ENCODE measurements around the gene OR1K1.
"Not testable (repeated sequence)": the region's sequence is repeated elsewhere in the genome, so short reads cannot be mapped to it uniquely, and the experiment has no call there.

OR1K1 gene, protein sequence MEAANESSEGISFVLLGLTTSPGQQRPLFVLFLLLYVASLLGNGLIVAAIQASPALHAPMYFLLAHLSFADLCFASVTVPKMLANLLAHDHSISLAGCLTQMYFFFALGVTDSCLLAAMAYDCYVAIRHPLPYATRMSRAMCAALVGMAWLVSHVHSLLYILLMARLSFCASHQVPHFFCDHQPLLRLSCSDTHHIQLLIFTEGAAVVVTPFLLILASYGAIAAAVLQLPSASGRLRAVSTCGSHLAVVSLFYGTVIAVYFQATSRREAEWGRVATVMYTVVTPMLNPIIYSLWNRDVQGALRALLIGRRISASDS

DNA sequence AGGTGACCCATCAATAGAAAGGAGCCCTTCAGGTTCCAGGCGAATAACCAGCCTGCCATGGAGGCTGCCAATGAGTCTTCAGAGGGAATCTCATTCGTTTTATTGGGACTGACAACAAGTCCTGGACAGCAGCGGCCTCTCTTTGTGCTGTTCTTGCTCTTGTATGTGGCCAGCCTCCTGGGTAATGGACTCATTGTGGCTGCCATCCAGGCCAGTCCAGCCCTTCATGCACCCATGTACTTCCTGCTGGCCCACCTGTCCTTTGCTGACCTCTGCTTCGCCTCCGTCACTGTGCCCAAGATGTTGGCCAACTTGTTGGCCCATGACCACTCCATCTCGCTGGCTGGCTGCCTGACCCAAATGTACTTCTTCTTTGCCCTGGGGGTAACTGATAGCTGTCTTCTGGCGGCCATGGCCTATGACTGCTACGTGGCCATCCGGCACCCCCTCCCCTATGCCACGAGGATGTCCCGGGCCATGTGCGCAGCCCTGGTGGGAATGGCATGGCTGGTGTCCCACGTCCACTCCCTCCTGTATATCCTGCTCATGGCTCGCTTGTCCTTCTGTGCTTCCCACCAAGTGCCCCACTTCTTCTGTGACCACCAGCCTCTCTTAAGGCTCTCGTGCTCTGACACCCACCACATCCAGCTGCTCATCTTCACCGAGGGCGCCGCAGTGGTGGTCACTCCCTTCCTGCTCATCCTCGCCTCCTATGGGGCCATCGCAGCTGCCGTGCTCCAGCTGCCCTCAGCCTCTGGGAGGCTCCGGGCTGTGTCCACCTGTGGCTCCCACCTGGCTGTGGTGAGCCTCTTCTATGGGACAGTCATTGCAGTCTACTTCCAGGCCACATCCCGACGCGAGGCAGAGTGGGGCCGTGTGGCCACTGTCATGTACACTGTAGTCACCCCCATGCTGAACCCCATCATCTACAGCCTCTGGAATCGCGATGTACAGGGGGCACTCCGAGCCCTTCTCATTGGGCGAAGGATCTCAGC is at the start of gene OR1K1:
OR1K1 (plus strand) TSS at position 58 of the 995 bp plus-strand sequence; CDS start at position 58, 0 bp downstream.
- no peak for DNase-seq

DNA sequence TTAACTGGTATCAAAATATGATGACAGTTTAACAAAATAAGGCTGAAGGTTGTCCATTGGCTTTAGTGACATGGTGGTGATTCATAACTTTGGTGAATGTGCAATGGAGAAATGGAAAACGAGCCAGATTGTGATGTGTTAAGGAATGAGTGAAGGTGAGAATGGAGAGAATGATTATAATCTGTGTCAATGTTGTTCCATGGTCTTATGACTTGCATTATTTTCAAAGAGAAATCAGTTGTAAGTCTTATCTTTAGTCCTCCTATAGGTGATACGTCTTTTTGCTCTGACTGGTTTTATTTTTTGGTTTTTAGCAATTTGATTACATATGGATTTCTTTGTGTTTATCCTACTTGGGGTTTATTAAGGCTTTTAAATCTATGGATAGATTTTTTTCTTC is 45.1 kb upstream of the OR1K1 start:
- no peak for DNase-seq

DNA sequence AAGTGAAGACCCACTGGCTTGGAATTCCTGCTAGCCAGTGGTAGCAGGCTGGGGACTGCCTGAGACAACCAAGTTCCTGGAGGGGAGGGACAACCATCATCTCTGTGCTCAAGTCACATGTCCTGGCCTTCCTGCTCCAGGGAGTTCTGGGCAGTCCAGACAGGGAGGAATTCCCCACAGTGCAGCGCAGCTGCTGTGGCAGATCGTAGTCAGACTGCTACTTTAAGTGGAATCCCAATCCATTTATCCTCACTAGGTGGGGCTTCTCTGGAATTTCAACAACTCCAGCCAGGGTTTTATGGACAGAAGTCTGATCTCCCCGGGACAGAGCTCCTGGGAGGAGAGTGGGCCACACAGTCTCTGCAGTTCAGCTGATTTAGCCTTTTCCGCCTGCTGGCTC is 32.1 kb upstream of the OR1K1 start:
- no peak for DNase-seq

DNA sequence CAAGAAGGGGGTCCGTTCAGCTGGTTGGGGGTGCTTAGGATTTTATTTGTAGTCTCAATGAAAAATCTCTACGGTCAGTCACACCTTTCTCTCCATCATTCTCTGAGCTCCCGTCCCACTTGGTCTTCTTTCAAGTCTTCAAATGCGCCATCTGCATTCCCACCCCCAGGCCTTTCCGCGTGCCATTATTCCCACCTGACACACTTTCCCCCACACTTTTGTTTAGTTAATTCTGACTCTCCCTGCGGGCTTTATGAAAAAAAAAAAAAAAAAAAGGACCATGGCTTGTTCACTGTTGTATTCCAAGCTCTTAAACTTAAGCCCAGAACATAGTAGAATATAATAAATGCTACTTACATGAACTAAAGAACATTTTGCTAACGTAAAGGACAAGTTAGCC is 22.9 kb upstream of the OR1K1 start:
- DNase-seq, result no peak

DNA sequence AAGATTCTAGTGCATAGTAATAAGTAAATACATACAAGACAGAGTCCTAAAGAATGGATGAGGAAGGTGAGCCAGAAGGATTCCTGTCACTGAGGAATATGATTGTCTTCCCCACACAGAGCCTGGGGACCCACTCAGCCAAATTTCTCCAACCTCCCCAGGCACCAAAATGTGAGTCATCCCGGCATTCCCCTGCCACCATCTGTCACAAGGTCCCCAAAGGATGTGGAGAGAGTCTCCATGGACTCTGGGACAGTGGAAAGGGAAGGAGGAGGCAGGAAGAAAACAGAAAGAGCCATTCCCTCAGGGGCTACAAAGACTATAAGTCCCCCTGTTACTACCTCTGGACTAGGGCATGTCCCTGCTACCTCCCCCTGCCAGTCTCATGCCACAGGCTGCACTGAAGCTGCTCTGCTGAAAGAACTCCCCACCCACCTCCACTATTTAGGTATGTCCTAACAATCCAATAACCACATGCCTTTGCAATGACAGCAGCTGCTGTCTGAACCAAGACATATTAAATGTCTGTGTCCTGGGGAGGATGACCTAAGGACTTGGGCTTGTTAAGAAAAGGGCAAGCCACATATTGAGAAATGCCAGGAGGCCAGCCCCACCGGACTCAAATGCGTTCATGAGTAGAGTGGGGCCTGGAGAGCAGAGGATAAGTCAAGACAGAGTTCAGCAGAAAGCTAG is 21.8 kb upstream of the OR1K1 start:
- DNase-seq, result no peak

DNA sequence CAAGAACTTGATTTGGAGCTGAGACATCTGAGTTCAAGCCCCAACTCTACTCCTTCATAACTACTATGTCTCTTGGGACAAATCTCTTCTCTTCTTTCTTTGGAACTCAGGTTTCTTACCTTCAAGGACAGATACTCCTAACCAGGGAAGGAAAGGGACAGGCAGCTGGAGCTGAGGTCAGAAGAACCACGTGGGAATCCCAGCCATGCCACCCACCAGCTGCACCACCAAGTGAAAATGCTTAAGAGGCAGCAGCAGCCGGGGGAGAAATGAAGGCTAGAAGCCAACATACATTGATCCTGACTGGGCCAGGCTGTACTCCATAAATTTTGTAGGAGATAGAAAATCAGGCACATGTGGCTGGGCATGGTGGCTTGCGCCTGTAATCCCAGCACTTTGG is 20.7 kb upstream of the OR1K1 start:
- no peak for DNase-seq

DNA sequence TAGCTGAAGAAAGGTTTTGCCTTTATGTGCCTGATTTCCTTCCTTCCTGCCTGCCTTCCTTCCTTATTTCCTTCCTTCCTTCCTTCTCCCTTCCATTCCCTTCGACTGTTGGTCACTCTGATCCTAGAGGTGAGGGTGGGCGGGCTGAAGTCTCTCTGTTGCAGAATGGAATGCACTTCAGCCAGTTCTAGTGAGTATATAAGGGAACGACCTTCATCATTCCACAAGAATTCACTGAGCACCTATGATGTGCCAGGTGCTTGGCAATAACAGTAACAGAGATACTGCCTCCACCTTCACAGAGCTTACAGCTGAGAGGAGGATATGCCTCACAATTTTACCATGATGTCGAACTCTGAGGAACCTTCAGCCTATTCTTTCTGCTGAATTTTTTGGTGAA is 19.9 kb upstream of the OR1K1 start:
- no peak for DNase-seq

DNA sequence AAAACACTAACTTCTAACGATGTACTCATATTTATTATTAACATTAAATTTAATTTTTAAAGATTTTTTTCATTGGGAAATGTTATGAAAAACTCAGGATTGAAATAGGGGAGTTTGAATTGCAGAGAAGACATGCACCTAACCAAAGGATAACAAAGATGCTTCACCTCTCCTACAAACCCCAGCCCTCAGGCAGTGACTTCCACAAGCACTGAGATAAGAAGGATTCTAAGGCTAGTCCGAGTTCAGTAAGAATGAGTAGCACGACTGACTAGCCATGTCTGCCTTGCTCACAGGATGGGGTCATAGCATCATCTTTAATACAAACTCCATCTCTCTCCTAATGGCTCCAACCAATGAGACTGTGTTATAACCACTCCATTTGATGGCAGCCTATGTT is 18.3 kb upstream of the OR1K1 start:
- no peak for DNase-seq

DNA sequence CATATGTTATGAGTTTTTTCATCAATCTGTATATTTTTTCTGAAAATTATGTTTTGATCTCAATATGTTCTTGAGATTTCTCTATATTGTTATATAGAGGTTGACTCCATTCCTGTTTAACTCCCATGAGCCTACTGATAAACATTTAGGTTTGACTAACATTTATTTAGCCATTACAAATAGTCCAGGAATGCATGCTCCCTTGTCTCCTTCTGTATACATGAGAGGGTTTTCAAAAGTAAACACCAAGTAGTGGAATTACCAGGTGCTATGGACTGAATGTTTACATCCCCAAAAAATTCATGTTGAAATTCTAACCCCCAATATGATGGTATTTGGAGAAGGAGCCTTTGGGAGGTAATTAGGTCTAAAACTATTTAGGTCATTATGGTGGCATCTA is 14.7 kb upstream of the OR1K1 start:
- no peak for DNase-seq

DNA sequence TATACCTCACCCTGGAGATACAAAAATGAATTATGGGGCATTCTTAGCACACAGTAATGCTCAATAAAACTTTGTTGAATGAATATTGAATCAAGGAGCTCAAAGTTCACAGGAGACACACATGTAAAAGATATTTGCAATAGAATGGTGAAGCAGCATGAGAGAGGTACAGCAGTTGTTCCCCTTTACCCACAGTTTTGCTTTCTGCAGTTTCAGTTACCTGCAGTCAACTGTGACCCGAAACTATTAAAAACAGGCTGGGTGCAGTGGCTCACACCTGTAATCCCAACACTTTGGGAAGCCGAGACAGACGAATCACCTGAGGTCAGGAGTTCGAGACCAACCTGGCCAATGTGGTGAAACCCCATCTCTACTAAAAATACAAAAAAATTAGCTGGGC is 13.6 kb upstream of the OR1K1 start:
- no peak for DNase-seq

DNA sequence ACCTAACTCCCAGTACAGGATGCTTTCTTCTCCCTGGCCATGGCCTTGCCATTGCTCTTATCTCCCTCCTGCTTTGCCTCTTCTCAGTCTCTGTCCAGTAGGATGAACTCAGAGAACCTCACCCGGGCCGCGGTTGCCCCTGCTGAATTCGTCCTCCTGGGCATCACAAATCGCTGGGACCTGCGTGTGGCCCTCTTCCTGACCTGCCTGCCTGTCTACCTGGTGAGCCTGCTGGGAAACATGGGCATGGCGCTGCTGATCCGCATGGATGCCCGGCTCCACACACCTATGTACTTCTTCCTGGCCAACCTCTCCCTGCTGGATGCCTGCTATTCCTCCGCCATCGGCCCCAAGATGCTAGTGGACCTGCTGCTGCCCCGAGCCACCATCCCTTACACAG is 11.1 kb upstream of the OR1K1 start, which contains the start of gene OR5C1:
OR5C1 (plus strand) TSS at position 103 of the 400 bp plus-strand sequence; CDS start at position 103, 0 bp downstream.
- no peak for DNase-seq

DNA sequence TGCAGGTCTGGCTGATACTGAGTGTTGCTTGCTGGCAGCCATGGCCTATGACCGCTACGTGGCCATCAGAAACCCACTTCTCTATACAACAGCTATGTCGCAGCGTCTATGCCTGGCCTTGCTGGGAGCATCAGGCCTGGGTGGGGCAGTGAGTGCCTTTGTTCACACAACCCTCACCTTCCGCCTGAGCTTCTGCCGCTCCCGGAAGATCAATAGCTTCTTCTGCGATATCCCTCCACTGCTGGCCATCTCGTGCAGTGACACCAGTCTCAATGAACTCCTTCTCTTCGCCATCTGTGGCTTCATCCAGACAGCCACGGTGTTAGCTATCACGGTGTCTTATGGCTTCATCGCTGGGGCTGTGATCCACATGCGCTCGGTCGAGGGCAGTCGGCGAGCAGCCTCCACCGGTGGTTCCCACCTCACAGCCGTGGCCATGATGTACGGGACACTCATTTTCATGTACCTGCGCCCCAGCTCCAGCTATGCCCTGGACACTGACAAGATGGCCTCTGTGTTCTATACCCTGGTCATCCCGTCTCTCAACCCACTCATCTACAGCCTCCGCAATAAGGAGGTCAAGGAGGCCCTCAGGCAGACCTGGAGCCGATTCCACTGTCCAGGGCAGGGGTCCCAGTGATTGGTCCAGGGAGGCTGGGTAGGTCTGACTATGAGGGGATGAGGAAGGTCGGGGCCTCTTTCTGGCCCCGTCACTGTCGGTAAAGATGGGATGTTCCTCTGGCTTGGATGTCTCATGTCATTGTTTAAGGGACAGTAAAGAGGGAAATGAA is 10.5 kb upstream of the OR1K1 start:
- DNase-seq, result no peak

DNA sequence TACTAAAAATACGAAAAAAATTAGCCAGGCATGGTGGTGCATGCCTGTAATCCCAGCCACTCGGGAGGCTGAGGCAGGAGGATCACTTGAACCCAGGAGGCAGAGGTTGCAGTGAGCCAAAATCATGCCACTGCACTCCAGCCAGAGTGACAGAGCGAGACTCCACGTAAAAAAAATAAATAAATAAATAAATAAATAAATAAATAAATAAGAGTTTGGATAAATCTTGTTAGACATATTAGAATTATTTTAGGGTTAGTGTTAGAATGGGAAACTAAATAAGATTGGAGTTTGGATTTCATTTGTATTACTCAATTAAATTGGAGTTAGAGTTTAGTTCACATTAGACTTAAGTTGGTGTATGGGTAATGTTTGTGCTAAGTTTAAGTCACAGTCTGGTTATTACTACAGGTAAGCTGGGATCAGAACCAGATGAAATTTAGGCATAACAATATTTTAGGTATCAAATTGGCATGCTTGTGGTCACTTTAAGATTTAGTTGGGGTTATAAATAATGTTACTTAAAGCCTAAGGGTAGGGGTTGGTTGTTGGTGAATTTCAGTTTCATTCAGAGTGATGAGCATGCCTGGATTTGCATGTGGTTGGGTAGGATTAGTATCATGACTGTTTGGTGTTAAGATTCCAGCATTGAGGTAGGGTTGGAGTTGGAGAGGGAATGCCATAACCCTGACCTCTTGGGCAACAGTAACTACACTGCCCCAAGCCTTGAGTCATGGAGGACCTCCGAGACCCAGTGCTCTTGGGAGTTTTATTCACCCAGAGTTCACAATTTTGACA is 7.9 kb upstream of the OR1K1 start:
- no peak for DNase-seq

DNA sequence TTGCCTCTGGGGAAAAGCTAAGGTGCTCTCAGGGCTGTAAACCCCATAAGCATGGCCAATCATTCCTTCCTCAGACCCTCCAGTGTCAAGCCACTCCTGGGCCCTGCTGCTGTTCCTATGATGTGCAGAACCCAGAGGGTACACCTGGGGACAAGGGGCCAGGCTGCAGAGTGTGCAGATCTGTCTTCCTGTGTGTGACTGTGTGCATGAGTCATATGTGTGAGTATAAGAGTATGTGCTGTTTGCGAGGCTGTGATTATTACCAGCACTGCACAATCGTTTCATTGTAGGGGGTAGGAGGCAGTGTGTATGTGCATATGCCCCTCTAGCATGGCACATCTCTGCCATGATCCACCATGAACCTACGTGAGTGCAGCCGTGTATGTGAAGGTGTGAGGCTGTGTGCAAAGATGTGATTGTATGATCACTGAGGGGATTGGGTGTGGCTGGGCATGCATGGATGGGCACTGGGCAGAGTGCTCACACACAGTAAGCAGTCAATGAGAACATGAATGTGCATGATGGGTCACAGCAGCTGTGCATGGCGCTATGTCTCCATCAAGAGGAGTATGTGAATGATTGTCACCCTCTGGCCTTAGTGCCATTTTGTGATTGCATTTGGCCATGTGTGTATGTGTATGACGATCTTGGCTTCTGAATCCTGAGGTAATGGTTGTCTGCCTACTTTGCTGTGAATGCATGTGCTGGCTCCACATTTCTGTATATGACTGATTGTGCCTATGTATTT is 2.4 kb upstream of the OR1K1 start:
- no peak for DNase-seq

DNA sequence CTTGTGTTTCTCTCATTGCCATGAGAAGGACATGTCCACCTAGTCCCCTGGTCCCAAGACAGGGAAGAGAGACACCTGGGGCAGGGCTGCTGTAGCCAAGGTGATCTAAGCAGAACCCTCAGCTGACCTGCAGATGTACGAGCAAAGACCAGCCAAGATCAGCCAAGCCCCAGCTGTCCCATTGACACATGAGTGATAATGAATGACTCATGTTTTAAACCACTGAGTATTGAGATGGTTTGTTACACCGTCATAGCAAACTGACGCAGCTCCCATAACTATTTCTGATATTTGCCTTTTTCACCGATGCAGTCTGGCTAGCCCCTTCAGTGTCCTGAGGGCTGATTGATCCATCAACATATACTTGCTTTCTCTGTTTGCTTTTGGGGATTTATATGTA is 6.7 kb downstream of the OR1K1 start:
- DNase-seq, result no peak

DNA sequence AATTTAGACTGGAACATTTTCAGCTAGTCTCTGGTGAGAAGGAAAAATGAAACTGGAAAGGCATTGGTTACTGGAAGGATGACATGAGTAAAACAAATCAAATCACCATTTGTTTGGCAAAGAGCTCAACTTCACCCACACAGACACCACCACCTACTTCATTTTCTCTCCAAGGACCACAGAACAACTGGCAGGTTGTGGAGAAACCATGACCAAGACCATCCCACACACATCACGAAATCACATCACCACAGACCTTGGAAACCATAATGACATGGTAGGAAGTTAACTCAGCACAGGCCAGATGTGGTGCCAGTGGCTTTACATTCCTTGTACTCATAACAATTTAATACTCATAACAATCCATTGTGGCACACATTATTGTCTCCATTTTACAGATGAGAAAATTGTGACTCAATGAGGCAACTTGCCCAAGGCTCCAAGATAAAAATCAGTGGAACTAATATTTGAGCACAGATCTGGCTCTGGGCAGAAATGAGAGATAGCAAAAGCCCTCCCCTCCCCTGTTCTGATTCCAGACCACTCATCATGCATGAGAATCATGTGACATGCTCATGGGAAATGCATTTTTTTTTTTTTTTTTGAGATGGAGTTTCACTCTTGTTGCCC is 7.5 kb downstream of the OR1K1 start:
- DNase-seq, result no peak

DNA sequence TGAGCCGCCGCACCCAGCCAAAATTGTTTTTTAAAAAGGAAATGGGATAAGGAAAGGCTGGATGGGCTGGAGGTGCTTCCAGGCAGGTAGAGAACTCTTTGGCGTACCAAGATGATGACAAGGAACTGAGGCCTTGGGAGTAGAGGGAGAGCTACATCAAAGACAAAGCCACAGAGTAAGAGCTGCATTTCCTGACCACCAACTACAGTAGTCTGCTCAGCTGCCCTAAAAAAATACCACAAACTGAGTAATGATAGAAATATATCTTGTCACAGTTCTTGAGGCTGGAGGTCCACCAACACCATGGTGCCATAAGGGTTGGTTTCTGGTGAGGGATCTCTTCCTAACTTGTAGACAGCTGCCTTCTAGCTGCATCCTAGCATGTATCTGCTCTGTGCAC is 8.2 kb downstream of the OR1K1 start:
- no peak for DNase-seq

DNA sequence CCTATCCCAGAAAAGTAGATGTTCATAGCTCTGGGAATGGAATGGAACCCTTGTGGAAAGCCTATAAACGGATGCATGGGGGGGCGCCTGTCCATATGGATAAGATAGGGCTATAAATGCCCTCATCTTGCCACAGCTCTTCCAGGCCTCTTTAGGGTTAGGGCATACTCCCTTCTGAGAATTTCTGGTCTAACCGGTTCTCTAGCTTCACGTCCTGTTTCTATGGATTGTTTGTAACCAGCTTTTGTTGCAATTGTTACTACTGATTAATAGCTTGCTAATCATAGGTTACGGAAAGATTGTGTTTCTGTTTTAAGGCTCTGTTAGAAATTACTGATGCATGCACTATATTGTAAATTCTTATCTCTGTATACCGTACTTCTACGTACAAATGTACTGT is 9.3 kb downstream of the OR1K1 start:
- not testable (repeated sequence) for DNase-seq

DNA sequence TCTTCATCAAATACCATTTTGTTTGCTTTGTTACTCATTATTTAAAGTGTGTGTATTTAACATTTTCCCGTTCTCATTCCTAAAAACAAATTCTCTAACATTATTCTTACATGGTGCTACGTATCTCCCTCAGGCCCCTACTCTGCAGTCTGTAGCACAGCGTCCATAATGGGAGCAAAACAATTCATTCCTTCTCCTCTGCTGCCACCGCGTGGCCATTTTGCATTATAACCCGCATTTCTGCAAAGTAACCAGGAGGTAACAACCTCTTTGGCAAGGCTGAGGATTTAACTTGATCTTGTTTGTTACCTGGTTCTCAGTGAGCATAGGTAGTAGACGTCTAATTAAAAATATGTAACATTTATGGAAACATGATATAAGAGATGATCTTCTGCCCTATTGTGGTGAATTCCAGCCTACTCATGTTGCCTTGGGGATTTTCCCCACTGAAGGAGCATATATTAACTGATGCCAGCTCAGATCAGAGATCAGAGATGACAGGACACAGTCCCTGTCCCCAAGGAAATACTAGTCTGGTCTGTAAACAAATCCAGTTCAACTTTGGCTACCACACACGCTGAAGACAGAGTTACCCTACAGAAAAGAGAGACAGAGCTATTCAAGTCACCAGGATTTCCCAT is 10.5 kb downstream of the OR1K1 start:
- peak; percentile 94 for DNase-seq

DNA sequence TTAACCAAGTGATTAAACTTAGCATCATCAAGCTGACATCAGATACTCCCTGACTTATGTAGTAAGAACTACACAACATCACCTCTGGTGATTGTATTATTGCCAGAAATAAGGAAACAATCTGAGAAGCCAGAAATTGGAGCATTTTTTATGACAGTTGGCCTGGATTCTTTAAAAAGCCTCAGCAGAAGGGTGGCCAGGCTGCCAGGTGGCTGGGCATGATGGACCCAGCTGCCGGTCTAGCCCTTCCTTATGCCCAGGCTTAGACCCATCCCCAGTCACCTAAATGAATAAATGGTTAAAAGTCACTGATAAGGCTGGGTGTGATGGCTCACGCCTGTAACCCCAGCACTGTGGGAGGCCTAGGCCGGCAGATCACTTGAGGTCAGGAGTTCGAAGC is 12.8 kb downstream of the OR1K1 start:
- no peak for DNase-seq

Data from eye (tissue), 1 donor.